Lower leg skin (tissue), 3 donors: ENCODE measurements around the gene EGFL7.

Experiments used
- POLR2A ChIP-seq, 2 donors: fragments of 450-650 bp; IDR thresholded peaks; one replicate each; pipeline ENCODE4 v1.6.1; 2016 to 2017; ENCODE audit warnings: antibody characterized with exemption in 2 of 2, mild to moderate bottlenecking in 1 of 2, moderate library complexity in 1 of 2
- TF ChIP-seq, protein P1 (sequence below), 3 donors: fragments of 450-650 bp; IDR thresholded peaks; one replicate each; pipeline ENCODE4 v1.5.1; 2016; ENCODE audit warnings: antibody characterized with exemption in 3 of 3, mild to moderate bottlenecking in 3 of 3, moderate library complexity in 2 of 3

GRCh38 chr9:136665704-136666371, 3.1 kb downstream of the EGFL7 start:
- no peak for TF ChIP-seq POLR2A (IDR thresholded peaks at IDR 0.05)
- TF ChIP-seq, protein P1, sequence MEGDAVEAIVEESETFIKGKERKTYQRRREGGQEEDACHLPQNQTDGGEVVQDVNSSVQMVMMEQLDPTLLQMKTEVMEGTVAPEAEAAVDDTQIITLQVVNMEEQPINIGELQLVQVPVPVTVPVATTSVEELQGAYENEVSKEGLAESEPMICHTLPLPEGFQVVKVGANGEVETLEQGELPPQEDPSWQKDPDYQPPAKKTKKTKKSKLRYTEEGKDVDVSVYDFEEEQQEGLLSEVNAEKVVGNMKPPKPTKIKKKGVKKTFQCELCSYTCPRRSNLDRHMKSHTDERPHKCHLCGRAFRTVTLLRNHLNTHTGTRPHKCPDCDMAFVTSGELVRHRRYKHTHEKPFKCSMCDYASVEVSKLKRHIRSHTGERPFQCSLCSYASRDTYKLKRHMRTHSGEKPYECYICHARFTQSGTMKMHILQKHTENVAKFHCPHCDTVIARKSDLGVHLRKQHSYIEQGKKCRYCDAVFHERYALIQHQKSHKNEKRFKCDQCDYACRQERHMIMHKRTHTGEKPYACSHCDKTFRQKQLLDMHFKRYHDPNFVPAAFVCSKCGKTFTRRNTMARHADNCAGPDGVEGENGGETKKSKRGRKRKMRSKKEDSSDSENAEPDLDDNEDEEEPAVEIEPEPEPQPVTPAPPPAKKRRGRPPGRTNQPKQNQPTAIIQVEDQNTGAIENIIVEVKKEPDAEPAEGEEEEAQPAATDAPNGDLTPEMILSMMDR (IDR thresholded peaks at IDR 0.05), result no peak
